Endodermal cell (in vitro differentiated cells): ENCODE data around the gene CD82. TPM values are rescaled to one million over a fixed set of nuclear protein-coding genes. Genes with fewer than 3 reads are reported as not detected.

ENCODE experiments used
- DNase-seq: peaks from one replicate; pipeline ENCODE4 v3.0.0-alpha.2; 2017
- H3K27ac ChIP-seq: 2 replicates; pipeline ENCODE4 v1.5.1; 2013; ENCODE audit warnings: mild to moderate bottlenecking, low read depth, low read length, moderate library complexity
- H3K27me3 ChIP-seq: 2 replicates; pipeline ENCODE4 v1.6.1; 2013; ENCODE audit warnings: mild to moderate bottlenecking, low read length, moderate library complexity; ENCODE audit not compliant: insufficient read depth, control insufficient read depth, poor library complexity, severe bottlenecking
- H3K36me3 ChIP-seq: 2 replicates; pipeline ENCODE4 v1.7.0; 2013; ENCODE audit warnings: mild to moderate bottlenecking, low read length, moderate library complexity; ENCODE audit not compliant: control insufficient read depth, insufficient read depth
- H3K4me1 ChIP-seq: one replicate; pipeline ENCODE4 v1.7.0; 2013; ENCODE audit warnings: low read length; ENCODE audit not compliant: control insufficient read depth, insufficient read depth
- H3K4me3 ChIP-seq: 2 replicates; pipeline ENCODE4 v1.5.1; 2013; ENCODE audit warnings: mild to moderate bottlenecking, low read length, moderate library complexity
- H3K9ac ChIP-seq: 2 replicates; pipeline ENCODE4 v1.6.1; 2013; ENCODE audit warnings: mild to moderate bottlenecking, low read length, moderate library complexity; ENCODE audit not compliant: poor library complexity, severe bottlenecking; ENCODE audit errors: extremely low read depth
- H3K9me3 ChIP-seq: 2 replicates; pipeline ENCODE4 v1.6.1; 2013; ENCODE audit warnings: mild to moderate bottlenecking, low read length, moderate library complexity; ENCODE audit not compliant: control insufficient read depth
- H3K27ac Mint-ChIP-seq: 2 replicates; pipeline ENCODE4 v1.8.0; 2020; ENCODE audit warnings: mixed read lengths
- H3K27me3 Mint-ChIP-seq: 2 replicates; pipeline ENCODE4 v1.8.0; 2021; ENCODE audit warnings: mild to moderate bottlenecking, mixed read lengths; ENCODE audit not compliant: insufficient read depth
- H3K36me3 Mint-ChIP-seq: 2 replicates; pipeline ENCODE4 v1.8.0; 2020; ENCODE audit warnings: low read depth, mixed read lengths
- H3K4me1 Mint-ChIP-seq: 2 replicates; pipeline ENCODE4 v1.8.0; 2020; ENCODE audit warnings: mixed read lengths
- H3K4me3 Mint-ChIP-seq: 2 replicates; pipeline ENCODE4 v1.8.0; 2020; ENCODE audit warnings: mild to moderate bottlenecking, moderate library complexity, mixed read lengths
- H3K9me3 Mint-ChIP-seq: 2 replicates; pipeline ENCODE4 v1.8.0; 2020; ENCODE audit warnings: mild to moderate bottlenecking, mixed read lengths
- WGBS, 2 experiments: methylation state at CpG; one replicate each; pipeline versions ENCODE4 v1.1.5 to v1.1.7; 2013; ENCODE audit warnings: missing lambda C conversion rate in 2 of 2, mixed read lengths in 1 of 2; ENCODE audit not compliant: insufficient coverage in 1 of 2, insufficient read length in 1 of 2; 5-methylcytosine and 5-hydroxymethylcytosine counted together
- total RNA-seq, 2 donors: library from RNA; stranded (reverse); fragmentation: NEBNext Ultra II Directional in 1 of 2; extraction: Animal tissue kit (Norgen Biotek cat#: 25700) in 1 of 2; gene quantifications; 2 replicates in 1 of 2; 3 replicates in 1 of 2; pipeline ENCODE4 v1.2.1, GENCODE V29; 2021
- TF ChIP-seq, protein P1 (sequence below): fragments of 200-600 bp; sonication (generic); conservative IDR thresholded peaks from 2 replicates; pipeline ENCODE4 v1.5.0; 2021; ENCODE audit warnings: antibody characterized with exemption, mild to moderate bottlenecking

The CD82 gene
- total RNA-seq, 2 donors from 2014 or later, result 1.7 to 3.0 TPM

DNA sequence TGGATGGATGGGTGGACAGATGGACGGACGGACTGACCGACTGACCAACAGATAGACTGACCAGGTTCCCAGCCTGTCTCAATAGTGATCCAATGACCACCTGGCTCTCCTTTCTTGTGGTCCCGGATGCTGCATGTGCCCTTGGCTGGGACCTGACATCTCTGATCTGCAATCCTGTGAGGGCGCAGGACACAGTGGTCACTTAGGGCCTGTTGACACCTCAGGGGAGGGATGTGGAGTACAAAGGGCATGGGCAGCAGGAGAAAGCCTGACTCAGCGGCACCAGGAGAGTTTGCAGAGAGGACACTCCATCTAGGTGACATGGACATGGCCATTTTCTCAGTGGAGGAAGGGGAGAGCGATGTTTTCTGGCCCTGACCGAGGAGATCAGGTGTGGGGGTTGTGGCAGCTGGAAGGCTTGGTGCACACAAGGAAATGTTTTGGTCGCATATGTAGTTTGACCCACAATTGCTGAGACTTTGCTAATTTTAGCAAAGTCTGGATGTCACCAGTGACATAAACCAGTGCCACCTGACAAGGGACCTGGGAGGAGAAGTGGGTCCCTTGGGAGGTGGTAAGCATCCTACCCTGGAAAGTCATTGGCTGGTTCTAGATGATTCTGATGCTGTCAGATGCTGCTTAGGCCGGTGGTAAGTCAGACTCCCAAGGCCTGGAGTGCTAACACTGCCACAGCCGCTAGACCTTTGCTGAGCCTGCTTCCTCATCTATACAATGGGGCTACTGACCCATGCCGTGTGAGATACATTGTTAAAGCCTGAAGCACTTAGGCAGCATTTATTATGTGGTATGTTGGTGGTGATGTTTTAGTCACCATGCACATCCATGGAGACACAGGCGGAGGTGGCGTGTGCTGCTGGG, 50.7 kb downstream of the CD82 start:
- WGBS, 2 experiments, result 91 to 93% methylated on average over 10 to 14 of the region's 14 CpGs
- Histone ChIP-seq H3K9ac (no peak overlapping the region), H3K27me3 (no peaks in the 10 kb centered on the region), H3K4me1 (no peaks in the 10 kb centered on the region), H3K36me3 (no peaks in the 10 kb centered on the region), H3K4me3 (no peak overlapping the region), H3K9me3 (no peaks in the 10 kb centered on the region), H3K27ac (no peak overlapping the region)
- peaks cover 4% of the 10 kb centered on the region for H3K27me3 Mint-ChIP-seq
- no peaks in the 10 kb centered on the region for H3K9me3 Mint-ChIP-seq
- TF ChIP-seq, protein P1, sequence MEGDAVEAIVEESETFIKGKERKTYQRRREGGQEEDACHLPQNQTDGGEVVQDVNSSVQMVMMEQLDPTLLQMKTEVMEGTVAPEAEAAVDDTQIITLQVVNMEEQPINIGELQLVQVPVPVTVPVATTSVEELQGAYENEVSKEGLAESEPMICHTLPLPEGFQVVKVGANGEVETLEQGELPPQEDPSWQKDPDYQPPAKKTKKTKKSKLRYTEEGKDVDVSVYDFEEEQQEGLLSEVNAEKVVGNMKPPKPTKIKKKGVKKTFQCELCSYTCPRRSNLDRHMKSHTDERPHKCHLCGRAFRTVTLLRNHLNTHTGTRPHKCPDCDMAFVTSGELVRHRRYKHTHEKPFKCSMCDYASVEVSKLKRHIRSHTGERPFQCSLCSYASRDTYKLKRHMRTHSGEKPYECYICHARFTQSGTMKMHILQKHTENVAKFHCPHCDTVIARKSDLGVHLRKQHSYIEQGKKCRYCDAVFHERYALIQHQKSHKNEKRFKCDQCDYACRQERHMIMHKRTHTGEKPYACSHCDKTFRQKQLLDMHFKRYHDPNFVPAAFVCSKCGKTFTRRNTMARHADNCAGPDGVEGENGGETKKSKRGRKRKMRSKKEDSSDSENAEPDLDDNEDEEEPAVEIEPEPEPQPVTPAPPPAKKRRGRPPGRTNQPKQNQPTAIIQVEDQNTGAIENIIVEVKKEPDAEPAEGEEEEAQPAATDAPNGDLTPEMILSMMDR, result no peak
- no peaks in the 10 kb centered on the region for H3K4me1 Mint-ChIP-seq
- no peaks in the 10 kb centered on the region for H3K36me3 Mint-ChIP-seq
- no peak for DNase-seq
- H3K27ac Mint-ChIP-seq, result no peak overlapping the region
- H3K4me3 Mint-ChIP-seq, result no peak overlapping the region

DNA sequence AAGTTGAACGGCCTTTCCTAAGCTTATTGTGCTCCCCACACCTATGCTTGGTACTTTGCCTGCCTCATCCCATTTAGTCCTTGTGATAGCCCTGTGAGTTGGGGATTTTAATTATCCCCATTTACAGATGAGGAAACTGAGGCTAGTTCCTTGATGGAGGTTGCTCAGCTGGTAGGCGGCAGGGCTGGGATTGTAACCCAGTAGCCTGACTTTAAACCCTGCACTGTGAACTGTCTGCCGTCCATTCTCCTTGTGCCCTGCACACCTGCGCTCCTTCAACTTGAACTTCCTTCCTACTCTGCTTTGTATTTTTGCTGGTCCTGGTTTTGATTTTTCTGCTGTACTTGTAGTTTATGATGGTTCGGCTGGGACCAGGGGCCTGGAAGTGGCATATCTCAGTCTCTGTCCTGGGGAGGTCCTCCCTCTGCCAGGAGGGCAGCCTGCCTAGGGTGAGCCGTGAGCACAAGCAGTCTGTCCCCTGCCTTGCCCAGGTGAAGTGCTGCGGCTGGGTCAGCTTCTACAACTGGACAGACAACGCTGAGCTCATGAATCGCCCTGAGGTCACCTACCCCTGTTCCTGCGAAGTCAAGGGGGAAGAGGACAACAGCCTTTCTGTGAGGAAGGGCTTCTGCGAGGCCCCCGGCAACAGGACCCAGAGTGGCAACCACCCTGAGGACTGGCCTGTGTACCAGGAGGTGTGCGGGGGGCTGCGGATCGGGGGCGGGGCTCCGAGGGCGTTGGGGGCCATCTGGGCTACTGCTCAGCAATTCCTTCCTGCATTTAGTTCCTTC, 52.4 kb downstream of the CD82 start:
- H3K9me3 Mint-ChIP-seq, result no peaks in the 10 kb centered on the region
- Histone ChIP-seq H3K27ac (no peak overlapping the region), H3K9ac (no peak overlapping the region), H3K4me3 (no peak overlapping the region), H3K27me3 (peaks cover 11% of the 10 kb centered on the region), H3K9me3 (no peaks in the 10 kb centered on the region), H3K36me3 (no peaks in the 10 kb centered on the region), H3K4me1 (no peaks in the 10 kb centered on the region)
- H3K36me3 Mint-ChIP-seq, result no peaks in the 10 kb centered on the region
- no peak overlapping the region for H3K4me3 Mint-ChIP-seq
- TF ChIP-seq, protein P1, result no peak
- no peaks in the 10 kb centered on the region for H3K4me1 Mint-ChIP-seq
- peak; percentile 42 for DNase-seq
- H3K27ac Mint-ChIP-seq, result no peak overlapping the region
- 88 to 91% methylated on average over 15 to 18 of the region's 18 CpGs for WGBS, 2 experiments
- peaks cover 15% of the 10 kb centered on the region for H3K27me3 Mint-ChIP-seq

DNA sequence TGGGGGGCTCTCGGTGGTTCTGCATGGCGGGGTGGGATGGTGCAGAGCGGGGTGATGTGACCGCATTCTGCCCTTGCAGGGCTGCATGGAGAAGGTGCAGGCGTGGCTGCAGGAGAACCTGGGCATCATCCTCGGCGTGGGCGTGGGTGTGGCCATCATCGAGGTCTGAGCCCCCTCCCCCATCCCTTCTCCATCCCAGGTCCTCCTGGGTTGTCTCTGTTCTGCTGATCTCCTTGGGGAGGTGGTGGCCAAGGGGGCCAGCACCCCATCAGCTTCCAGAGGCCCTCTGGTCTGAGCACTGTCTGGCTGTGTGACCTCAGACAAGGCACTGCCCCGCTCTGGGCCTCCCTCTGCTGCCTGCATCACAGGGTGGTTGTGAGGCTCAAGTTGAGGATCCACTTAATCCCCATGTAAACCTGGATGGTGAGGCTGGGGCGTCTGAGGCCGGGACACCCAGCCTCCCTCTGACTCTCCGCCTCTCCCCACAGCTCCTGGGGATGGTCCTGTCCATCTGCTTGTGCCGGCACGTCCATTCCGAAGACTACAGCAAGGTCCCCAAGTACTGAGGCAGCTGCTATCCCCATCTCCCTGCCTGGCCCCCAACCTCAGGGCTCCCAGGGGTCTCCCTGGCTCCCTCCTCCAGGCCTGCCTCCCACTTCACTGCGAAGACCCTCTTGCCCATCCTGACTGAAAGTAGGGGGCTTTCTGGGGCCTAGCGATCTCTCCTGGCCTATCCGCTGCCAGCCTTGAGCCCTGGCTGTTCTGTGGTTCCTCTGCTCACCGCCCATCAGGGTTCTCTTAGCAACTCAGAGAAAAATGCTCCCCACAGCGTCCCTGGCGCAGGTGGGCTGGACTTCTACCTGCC, 53.3 kb downstream of the CD82 start:
- DNase-seq, result peak; percentile 45
- Histone ChIP-seq H3K27ac (no peak overlapping the region), H3K27me3 (peaks cover 11% of the 10 kb centered on the region), H3K4me3 (no peak overlapping the region), H3K4me1 (no peaks in the 10 kb centered on the region), H3K36me3 (no peaks in the 10 kb centered on the region), H3K9ac (no peak overlapping the region), H3K9me3 (no peaks in the 10 kb centered on the region)
- H3K27me3 Mint-ChIP-seq, result peaks cover 19% of the 10 kb centered on the region
- TF ChIP-seq, protein P1, result no peak
- H3K4me1 Mint-ChIP-seq, result no peaks in the 10 kb centered on the region
- H3K4me3 Mint-ChIP-seq, result no peak overlapping the region
- no peaks in the 10 kb centered on the region for H3K9me3 Mint-ChIP-seq
- 95 to 97% methylated on average over 6 to 22 of the region's 22 CpGs for WGBS, 2 experiments
- no peak overlapping the region for H3K27ac Mint-ChIP-seq
- no peaks in the 10 kb centered on the region for H3K36me3 Mint-ChIP-seq
